GM06990 (cell line): ENCODE data around the gene CACNB4.

ENCODE experiments used
- DNase-seq: peaks from one replicate; pipeline ENCODE4 v3.0.0-alpha.2; 2011; ENCODE audit not compliant: insufficient read length; ENCODE audit errors: extremely low read depth
- H3K27me3 ChIP-seq: replicated peaks from 2 replicates; pipeline ENCODE4 v1.6.0; 2011; ENCODE audit warnings: low read length; ENCODE audit not compliant: control insufficient read depth, insufficient read depth
- H3K36me3 ChIP-seq: 2 replicates; pipeline ENCODE4 v1.5.1; 2011; ENCODE audit warnings: low read length; ENCODE audit not compliant: control insufficient read depth, insufficient read depth
- H3K4me3 ChIP-seq: replicated peaks from 2 replicates; pipeline ENCODE4 v1.5.1; 2011; ENCODE audit warnings: low read depth, mild to moderate bottlenecking, control low read depth, low read length
- CTCF ChIP-seq: IDR thresholded peaks from 2 replicates; pipeline ENCODE4 v1.5.1; 2011; ENCODE audit warnings: low read length, control low read depth, mild to moderate bottlenecking, inconsistent platforms; ENCODE audit not compliant: insufficient read depth, poor library complexity, severe bottlenecking

The CACNB4 gene

GRCh38 chr2:151971301-151972051 lies 127.4 kb downstream of the CACNB4 start:
- no peak overlapping the region for H3K4me3 ChIP-seq
- no peak for DNase-seq
- H3K27me3 ChIP-seq: no peaks in the 10 kb centered on the region
- no peak for TF ChIP-seq CTCF
- no peaks in the 10 kb centered on the region for H3K36me3 ChIP-seq

- Histone ChIP-seq H3K27me3 (no peaks in the 10 kb centered on the region), H3K4me3 (no peak overlapping the region), H3K36me3 (no peaks in the 10 kb centered on the region)
- no peak for TF ChIP-seq CTCF
- DNase-seq: no peak
Measured at GRCh38 chr2:151968770-151969470, 129.9 kb downstream of the CACNB4 start.

- DNase-seq: no peak
- no peak overlapping the region for H3K4me3 ChIP-seq
- H3K36me3 ChIP-seq: no peaks in the 10 kb centered on the region
- no peaks in the 10 kb centered on the region for H3K27me3 ChIP-seq
- TF ChIP-seq CTCF: no peak
Measured at GRCh38 chr2:151967829-151968722, 130.8 kb downstream of the CACNB4 start.

- DNase-seq: no peak
- H3K27me3 ChIP-seq: no peaks in the 10 kb centered on the region
- H3K36me3 ChIP-seq: no peaks in the 10 kb centered on the region
- TF ChIP-seq CTCF: no peak
- no peak overlapping the region for H3K4me3 ChIP-seq
Measured at GRCh38 chr2:151965884-151966283, 133.0 kb downstream of the CACNB4 start.

GRCh38 chr2:151961558-151961957 lies 137.3 kb downstream of the CACNB4 start:
- no peak for TF ChIP-seq CTCF
- Histone ChIP-seq H3K27me3 (no peaks in the 10 kb centered on the region), H3K36me3 (no peaks in the 10 kb centered on the region), H3K4me3 (no peak overlapping the region)
- no peak for DNase-seq
